Panc1 (cell line): Measurements from ENCODE around the gene VAMP8.

Source experiments
- POLR2AphosphoS5 ChIP-seq: IDR thresholded peaks from 2 replicates; pipeline ENCODE4 v1.6.1; 2012; ENCODE audit warnings: mild to moderate bottlenecking, low read depth, low read length, moderate library complexity
- TCF7L2 ChIP-seq: IDR thresholded peaks from 2 replicates; pipeline ENCODE4 v1.6.1; 2011; ENCODE audit warnings: mild to moderate bottlenecking, low read depth, low read length, inconsistent platforms
- TF ChIP-seq, protein P1 (sequence below): fragments of 450-650 bp; IDR thresholded peaks from 2 replicates; pipeline ENCODE4 v1.5.1; 2017; ENCODE audit warnings: mild to moderate bottlenecking
- TF ChIP-seq, protein P2 (sequence below), 2 experiments: IDR thresholded peaks; 2 replicates each; pipeline ENCODE4 v1.6.1; 2011 to 2012; ENCODE audit warnings: low read depth in 2 of 2, control low read depth in 1 of 2, low read length in 1 of 2, mild to moderate bottlenecking in 1 of 2, moderate library complexity in 1 of 2; ENCODE audit not compliant: insufficient read depth in 1 of 2

DNA sequence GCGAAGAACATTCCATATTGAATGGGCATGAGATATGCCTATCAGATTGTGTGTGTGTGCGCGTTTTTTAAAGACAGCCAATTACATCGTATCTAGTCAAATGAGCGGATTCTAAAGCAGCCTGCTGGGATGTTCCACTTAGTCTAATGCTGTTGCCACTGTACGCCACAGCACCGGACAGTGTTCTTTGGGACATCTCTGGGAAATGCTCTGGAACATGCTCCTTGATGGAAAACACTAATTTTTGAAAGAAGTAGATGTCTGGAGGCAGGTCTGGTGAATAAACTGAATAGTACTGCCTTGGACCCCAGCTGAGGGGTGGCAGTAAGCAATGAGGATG is 28.7 kb downstream of the VAMP8 start:
- TF ChIP-seq, protein P1, sequence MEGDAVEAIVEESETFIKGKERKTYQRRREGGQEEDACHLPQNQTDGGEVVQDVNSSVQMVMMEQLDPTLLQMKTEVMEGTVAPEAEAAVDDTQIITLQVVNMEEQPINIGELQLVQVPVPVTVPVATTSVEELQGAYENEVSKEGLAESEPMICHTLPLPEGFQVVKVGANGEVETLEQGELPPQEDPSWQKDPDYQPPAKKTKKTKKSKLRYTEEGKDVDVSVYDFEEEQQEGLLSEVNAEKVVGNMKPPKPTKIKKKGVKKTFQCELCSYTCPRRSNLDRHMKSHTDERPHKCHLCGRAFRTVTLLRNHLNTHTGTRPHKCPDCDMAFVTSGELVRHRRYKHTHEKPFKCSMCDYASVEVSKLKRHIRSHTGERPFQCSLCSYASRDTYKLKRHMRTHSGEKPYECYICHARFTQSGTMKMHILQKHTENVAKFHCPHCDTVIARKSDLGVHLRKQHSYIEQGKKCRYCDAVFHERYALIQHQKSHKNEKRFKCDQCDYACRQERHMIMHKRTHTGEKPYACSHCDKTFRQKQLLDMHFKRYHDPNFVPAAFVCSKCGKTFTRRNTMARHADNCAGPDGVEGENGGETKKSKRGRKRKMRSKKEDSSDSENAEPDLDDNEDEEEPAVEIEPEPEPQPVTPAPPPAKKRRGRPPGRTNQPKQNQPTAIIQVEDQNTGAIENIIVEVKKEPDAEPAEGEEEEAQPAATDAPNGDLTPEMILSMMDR, result no peak
- TF ChIP-seq POLR2AphosphoS5 (no peak), TCF7L2 (no peak)
- TF ChIP-seq, protein P2, sequence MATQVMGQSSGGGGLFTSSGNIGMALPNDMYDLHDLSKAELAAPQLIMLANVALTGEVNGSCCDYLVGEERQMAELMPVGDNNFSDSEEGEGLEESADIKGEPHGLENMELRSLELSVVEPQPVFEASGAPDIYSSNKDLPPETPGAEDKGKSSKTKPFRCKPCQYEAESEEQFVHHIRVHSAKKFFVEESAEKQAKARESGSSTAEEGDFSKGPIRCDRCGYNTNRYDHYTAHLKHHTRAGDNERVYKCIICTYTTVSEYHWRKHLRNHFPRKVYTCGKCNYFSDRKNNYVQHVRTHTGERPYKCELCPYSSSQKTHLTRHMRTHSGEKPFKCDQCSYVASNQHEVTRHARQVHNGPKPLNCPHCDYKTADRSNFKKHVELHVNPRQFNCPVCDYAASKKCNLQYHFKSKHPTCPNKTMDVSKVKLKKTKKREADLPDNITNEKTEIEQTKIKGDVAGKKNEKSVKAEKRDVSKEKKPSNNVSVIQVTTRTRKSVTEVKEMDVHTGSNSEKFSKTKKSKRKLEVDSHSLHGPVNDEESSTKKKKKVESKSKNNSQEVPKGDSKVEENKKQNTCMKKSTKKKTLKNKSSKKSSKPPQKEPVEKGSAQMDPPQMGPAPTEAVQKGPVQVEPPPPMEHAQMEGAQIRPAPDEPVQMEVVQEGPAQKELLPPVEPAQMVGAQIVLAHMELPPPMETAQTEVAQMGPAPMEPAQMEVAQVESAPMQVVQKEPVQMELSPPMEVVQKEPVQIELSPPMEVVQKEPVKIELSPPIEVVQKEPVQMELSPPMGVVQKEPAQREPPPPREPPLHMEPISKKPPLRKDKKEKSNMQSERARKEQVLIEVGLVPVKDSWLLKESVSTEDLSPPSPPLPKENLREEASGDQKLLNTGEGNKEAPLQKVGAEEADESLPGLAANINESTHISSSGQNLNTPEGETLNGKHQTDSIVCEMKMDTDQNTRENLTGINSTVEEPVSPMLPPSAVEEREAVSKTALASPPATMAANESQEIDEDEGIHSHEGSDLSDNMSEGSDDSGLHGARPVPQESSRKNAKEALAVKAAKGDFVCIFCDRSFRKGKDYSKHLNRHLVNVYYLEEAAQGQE (IDR thresholded peaks at IDR 0.05; ENCODE audit: insufficient read depth in 1 of 2, low read depth in 2 of 2, low read length in 1 of 2), result no peak
